Amniotic epithelial cell (primary cell): ENCODE measurements around the gene NOC3L.
"Not testable (repeated sequence)": the region's sequence is repeated elsewhere in the genome, so short reads cannot be mapped to it uniquely, and the experiment has no call there.

ENCODE experiments used
- DNase-seq: peaks from one replicate; pipeline ENCODE4 v3.0.0-alpha.2; 2010; ENCODE audit warnings: low read depth

NOC3L gene

DNA sequence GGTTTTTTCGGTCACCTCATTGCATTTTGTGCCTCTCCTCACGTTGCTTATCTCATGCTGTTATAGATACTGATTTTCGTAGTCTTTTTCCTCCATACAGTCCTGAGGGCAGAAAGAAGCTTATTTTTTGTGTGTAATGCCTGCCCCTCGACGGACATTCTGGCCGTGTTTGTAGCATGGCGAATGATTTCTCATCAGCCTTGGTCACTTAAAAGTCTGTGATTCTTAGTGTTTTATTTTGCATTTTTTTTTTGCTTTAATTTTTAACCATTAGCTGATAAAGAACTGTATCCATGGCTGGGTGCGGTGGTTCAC, 469 bp upstream of the NOC3L start:
- no peak for DNase-seq

DNA sequence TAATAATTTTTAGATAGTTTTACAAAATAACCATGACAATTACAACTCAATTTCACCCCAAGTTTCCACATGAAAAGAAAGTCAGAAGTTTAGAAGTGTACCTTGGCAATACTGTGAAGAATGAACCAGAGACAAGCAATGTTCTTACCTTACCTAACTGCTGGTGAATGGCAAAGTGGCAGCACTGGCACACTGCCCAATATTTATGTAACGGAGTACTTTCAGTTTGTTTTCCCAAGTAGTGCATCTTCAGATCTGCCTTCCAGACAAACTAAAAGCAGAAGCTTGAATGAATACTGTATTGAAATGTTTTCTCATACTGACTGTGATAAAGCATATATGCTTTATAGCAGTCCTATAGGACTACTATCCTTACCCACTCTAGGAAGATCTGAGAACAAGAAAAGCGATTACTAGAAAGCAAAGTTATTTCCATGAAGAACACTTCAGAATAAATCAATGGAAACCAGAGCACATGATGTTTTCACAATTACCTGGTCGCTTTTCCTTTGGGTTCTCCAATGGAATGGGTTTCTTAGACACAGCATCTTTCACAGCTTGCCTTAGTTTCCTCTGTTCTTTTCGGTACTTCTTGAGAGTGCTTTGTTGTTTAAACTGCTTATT, 1.5 kb downstream of the NOC3L start:
- DNase-seq: peak; percentile 37

DNA sequence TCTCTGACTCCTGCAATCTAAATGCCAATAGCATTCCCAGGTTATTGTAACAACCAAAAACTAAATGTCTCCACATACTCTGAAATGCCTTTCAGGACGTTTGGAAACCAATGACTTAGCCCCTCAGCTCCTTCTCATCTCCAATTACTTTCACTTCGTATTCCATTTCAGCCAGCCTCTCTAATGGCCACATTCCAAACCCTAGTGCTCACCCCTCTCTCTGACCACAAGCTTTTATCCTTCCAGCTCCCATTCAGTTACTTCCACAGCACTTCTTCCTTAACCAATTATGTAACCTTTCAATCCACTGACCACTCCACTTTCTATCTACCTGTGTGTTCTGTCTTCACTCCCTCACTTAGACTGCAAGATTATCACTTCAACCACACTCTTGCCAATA, 4.3 kb downstream of the NOC3L start:
- DNase-seq: peak; percentile 89

DNA sequence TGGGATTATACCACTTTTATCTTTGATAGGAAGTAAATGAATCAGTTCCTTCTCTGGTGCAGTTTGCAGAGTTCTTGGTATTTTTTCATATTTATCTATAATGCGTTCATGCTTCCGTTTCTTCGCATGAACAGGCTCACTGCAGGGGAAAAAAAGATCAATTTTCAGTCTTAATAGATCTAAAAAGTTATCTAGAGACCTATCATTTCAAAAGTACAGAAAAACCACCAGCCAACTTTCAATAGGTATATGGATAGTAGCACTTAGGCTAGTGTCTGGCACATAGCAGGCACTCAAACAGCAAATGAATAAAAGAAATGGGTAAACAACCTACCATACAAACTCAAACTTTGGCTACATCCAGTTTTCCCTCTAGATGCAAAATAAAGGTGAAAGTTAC, 5.5 kb downstream of the NOC3L start:
- no peak for DNase-seq

DNA sequence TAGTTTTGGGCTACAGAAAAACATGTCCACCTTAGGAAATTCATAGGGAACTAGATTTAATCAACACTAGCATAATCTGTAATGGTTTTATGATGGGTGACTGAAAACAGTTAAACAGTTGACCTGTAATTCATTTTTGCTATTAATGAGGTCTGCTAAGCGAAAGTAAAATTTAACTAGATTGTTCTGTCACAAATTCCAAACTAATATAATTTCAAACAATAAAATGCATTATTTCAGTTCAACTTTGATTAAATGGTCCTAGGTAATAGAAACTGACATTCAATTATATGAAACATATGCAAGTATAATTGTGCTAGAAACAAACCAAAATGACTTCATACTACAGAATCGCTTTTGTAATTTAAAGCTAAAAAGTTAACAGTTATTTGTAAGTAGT, 6.9 kb downstream of the NOC3L start:
- DNase-seq: no peak

DNA sequence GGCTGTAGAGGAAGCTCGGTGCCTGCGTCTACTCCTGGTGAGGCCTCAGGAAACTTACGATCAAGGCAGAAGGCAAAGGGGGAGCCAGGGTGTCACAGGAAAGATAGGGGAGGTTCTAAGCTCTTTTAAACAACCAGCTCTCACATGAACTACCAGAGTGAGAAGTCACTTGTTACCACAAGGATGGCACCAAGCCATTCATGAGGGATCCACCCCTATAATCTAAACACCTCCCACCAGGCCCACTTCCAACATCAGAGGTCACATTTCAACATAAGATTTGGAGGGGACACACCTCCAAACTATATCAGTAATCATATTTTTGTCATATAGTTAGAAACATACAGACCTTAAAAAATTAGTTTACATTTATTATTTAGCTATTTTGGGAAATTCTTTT, 9.4 kb downstream of the NOC3L start:
- DNase-seq: no peak

DNA sequence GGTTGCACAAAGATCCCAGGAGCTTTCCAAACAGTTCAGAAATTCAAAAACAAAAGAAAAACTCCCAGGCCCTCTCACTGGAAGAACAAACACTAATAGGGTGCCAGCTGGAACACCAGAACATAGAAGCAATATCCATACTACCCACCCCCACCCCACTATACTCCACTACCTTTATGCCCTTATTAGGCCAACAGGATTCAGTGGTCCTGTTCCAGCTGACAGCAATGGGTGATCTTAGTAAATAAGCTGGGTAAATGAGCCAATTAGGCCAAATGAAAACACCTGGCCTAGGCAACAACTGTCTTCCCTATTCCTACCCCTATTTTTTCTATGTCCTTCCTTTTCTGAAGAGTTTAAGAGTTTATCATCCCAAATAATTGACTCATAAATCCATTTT, 11.7 kb downstream of the NOC3L start:
- no peak for DNase-seq

DNA sequence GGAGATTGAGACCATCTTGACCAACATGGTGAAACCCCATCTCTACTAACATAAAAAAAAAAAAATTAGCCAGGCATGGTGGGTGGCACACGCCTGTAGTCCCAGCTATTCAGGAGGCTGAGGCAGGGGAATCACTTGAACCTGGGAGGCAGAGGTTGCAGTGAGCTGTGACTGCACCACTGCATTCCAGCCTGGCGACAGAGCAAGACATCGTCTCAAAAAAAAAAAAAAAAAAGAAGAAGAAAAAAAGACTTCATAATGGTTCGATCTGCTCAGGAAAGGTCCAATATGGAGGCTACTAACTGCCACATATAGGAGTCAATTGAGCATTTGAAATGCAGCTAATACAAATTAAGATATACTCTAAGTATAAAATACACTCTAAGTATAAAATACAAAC, 12.2 kb downstream of the NOC3L start:
- not testable (repeated sequence) for DNase-seq

DNA sequence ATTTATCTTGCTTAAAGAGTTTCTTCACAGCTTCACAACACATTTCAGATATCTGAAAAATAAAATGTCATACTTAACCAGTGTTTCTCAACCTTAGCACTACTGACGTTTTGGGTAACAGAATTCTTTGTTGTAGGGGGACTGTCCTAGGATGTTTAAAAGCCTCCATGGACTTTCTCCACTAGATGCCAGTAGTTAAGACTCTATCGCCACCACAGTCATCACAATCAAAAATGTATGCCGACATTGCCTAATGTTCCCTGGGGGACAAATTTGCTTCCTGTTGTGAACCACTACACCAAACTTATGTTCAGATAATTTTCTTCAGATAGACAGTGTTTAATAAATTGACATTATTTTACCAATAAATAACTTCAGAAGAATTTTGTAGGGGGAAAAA, 13.4 kb downstream of the NOC3L start:
- no peak for DNase-seq

DNA sequence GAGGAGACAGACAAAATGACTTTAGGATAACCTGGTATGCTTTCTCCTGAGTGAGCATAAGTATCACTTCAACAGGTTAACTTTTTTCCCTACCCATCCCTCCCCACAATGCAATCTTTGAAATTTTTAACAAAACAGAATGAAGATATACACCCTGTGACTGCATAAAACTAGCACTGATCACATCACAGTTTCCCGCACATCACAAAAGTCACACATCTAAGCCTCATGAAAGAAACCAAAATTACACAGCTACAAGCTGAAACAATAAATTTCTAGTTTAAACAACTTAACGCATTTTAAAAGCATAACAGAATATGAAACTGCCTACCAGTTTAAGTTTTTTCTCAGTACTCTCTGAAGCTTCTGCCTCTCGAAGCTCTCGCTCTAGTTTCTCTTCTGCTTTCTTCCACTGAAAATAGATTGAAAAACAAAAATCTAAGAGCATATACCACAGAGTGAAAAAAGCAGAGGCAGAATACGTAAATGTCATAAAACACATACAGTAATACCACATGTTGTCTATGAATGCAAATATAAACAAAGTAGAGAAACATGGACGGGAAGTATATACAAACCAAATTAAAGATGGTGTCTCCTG, 18.1 kb downstream of the NOC3L start:
- DNase-seq: no peak

DNA sequence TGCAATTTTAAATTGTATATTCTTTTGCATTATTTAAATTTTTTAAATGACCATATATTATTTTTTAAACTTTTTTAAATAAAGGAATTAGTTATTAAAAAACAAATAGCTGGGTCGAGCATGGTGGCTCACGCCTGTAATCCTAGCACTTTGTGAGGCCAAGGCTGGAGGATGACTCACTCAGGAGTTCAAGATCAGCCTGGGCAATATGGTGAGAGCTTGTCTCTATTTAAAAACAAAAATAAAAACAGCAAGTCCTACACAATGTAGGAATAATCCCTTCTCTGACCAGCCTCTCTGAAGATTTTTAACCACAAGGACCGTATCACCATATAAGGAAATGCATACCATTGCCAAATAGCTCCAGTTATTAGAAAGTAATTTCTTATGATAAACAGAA, 19.6 kb downstream of the NOC3L start:
- peak; percentile 72 for DNase-seq

DNA sequence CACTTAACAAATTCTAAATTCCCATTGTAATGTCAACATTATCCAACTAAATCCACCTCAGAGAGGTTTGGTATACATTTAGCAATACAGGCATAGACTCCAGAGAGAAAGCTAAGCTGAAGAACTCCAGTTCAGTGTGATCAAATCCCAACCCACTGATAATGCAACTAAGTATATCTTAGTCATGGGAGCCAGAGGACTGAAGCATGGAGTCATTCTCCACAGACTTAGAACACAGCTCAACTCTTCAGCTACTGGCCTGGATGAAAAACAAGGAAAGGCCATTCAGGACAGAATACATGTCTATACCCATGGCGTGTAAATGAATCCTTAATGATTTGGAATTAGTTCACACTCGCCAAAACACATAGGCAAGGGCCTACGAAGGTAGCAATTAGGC, 27.9 kb downstream of the NOC3L start:
- no peak for DNase-seq

DNA sequence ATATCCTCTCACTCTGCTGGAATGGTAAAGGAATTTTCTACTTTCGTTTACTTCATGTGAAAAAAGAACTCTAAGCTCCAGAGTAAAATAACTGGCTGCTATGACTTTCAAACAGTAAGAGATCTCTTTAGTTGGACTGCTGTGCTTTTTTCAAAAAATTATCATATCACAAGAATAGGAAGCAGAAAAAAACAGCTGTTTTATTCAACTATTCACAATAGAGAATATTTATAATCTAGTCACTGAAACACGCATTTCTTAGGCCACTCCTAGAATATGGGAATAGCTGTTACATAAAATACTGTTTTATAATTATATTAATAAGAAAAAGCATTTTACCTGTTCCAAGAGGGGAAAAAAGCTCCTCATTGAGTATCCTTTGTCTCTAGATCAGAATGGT, 29.7 kb downstream of the NOC3L start:
- DNase-seq: no peak

DNA sequence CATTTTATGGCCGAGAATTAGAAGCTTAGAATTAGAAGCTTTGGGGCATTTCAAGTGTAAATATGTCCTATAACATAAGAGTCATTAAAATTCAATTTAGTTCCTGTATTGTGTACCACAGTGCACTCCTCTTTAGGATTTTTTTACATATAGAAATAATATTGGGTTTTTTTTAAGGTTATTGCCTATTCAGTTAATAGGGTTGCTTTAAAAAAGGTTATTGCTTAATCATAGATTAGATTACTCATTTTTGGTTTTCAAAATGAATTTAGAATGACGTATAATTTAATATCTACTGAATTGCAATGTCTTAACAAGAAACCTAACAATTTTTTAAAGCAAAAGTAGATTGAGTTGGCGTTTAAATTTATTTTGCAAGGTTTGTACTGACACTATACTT, 34.1 kb downstream of the NOC3L start:
- DNase-seq: no peak

DNA sequence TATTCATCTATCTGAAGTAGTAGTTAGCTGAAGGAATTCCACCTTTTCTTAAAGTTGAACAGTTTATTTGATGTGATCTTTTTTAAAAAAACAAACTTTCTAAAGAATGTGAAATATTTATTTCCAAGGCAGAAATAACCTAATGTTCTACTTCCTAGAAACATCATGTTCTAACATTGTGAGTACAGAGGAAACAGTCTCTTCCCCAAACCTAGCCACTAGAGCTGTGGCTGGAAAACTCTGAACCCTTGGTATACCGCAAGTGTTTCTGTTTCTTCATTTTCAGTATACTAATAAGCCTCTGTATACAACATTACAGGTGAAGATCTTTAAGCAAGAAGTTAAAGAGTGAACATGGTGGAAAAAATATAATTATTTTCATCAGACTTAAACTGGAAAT, 35.1 kb downstream of the NOC3L start:
- no peak for DNase-seq

DNA sequence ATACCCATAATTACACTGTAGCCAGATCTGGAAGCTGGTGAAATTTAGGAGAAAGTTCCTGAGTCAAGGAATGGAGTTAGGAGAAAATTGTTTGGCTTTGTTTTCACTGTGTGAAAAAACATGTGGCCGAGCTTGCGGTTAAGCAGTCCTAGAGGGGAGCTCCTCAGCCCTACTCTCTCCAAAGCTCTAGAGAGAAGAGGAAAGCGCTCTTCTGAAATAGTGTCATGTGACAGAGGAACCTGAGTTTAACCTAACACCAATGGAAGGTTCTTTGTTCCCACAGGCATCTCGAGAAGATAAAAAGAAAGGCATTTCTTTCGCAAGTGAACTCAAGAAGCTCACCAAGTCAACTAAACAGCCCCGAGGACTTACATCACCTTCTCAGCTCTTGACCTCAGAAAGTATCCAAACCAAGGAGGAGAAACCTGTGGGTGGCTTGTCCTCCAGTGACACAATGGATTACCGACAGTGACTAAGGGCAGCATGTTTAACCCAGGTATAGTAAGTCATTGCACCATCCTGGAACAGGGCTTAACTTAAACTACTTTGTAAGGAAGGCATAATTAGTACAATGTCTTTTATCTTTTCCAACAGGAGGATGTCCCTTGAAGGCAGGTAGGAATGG, 38.0 kb downstream of the NOC3L start:
- DNase-seq: peak; percentile 49

DNA sequence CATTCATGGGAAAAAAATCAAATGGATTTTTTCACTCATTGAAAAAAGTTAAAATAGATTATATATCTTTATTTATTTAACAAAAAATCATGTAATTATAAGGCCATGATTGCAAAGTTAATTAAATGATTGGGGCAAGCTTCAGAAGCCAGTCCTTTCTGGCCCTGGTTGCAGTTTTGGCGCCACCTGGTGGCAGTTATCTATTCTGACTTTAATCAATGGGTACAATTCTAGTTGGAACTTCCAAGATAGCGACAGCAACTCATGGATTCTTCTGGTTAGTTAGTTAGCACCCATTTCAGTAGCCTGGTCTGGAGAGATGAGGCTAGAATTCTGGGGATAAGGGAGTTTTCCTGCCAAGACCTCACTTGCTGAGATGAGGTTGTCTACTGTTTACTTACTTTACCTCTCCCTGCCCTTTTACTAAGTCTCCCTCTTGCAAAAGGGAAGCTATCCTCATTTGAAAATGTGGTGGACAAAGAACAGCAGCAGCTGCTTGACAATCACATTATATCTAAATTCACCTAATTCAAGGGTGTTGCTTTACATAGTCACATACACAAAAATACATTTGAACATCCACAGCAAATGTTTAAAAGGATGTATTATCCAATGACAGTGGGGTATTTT, 42.3 kb downstream of the NOC3L start:
- DNase-seq: peak; percentile 34

DNA sequence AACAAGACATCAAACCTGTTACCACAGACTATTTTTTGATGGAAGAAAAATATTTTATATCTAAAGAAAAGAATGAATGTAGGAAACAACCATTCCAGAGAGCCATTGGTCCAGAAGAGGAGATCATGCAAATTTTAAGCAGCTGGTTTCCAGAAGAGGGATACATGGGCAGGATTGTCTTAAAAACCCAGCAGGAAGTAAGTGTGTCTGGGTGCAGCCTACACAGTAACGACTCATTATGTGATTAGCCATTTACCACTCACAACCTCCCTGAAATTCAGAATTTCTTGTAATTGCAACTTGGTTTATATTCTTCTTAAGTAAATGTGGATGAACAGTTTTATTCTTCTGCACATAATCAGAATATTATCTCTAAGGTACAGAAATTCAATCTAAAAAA, 46.2 kb downstream of the NOC3L start:
- peak; percentile 23 for DNase-seq

DNA sequence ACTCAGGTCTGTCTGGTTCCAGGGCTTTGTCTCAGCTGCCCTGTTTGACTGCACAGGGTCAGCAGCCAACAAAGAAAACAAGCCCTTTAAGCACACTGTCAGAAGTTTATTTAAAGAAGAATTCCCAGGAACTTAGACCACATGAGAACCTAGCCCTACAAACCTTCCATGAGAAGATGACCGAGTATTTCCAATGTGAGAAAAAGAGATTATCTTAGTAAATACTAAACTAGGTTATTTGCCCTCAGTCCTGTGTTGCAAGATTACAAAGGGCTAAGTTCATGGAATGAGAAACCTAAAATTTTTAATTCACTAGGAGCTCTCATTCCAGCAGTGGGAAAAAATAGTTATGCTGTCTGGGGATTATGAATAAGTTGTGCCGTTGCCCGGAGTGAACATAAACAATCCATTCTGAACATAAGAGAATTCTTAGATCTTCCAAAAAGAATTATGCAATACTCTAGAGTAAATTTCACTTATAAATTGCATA, 46.7 kb downstream of the NOC3L start:
- DNase-seq: peak; percentile 87

DNA sequence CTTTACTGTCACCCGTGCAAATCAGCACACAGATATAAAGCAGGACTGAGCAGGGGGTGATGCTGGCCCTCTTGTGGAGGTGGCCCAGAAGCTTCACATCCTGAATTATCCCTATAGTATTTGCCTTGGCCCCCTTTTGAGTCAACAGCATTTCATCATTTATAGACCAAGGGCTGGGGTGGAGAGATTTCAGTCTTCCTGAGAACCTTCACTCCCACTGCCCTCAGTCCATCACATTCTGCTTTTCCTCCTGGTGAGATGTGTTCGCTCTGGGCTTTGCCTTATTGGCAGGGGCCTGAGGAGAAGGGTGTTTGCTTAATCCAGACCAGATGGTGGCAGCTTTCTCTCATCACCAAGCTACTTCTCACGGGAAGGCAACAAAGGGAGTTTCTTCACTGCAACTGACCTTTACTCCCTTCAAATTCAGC, 47.7 kb downstream of the NOC3L start:
- DNase-seq: peak; percentile 41

DNA sequence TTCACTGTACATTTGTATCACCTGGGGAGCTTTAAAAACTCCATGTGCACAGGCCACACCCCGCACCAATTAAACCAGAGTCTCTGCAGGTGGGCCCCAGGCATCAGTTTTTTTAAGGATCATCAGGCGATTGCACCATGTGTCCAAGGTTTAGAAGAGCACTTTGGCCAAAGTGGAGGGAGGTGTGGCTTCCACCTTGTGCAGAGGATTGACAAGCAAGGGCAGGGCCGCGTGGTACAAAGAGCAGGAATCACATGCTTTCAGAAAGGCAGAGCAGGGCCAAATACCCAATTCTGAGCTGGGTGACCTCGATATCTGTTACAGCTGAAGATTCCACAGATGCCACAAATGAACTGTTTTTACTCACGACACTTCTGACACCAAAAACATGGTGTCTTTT, 52.4 kb downstream of the NOC3L start:
- DNase-seq: no peak

DNA sequence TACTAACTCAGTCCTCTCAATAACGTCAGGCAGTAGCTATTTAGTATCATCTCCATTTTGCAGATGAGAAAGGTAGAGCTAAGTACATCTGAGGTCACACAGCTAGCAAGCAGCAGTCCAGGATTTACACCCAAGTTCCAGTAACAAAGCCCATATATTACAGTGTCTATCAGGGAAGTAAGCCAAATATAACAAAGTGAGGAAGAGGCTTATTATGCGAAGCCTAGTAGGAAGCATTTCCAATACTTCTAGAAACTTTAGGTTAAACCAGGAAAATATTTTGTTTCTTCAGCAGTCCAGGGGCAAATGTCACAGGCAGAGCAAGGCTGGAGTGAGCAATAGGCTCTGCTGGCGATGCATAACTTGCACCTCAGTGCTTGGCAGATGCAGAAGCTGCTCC, 53.9 kb downstream of the NOC3L start:
- no peak for DNase-seq

DNA sequence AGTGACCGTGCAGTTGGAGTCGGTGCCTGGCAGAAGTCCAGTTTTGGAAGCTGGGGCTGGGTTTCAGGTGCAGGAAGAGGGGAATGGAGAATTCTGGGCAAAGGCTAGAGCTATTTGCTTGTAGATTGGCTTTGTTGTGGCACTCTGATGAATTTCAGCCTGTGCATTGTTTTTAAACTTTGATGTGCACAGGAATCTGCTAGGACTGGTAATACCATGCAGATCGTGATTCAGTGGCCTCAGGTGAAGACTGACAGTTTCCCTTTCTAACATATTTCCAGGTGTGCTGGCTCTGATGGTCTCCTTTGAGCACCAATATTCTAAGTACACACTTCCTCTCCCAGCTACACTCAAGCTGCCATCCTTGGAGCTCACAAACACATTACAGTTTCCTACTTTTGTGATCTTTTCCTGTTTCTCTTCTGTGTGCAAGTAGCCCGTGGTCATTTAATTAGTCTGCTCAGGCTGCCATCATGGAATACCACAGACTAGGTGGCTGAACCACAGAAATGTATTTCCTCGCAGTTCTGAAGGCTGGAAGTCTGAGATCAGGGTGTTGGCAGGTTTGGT, 55.6 kb downstream of the NOC3L start:
- no peak for DNase-seq
